PFSK-1 (cell line): ENCODE measurements around the gene ZNF827.

Experiments
- FOXP2 ChIP-seq: optimal IDR thresholded peaks from 2 replicates; pipeline ENCODE3; 2011; ENCODE audit warnings: borderline replicate concordance, control low read depth, inconsistent platforms; ENCODE audit not compliant: insufficient read depth; ENCODE audit errors: extremely low read length, extremely low read depth
- POLR2AphosphoS5 ChIP-seq: IDR thresholded peaks from 2 replicates; pipeline ENCODE4 v1.6.1; 2012; ENCODE audit warnings: low read depth, mild to moderate bottlenecking, control low read depth, low read length, moderate library complexity
- REST ChIP-seq, 2 experiments: IDR thresholded peaks; 2 replicates each; pipeline versions ENCODE4 v1.6.1 to v1.8.0; 2011 to 2012; ENCODE audit warnings: low read depth in 2 of 2, low read length in 2 of 2, control low read depth in 1 of 2, inconsistent platforms in 1 of 2, mild to moderate bottlenecking in 1 of 2, moderate library complexity in 1 of 2; ENCODE audit not compliant: insufficient read depth in 1 of 2
- SIN3A ChIP-seq: IDR thresholded peaks from 2 replicates; pipeline ENCODE4 v1.6.1; 2012; ENCODE audit warnings: mild to moderate bottlenecking, low read length, moderate library complexity, borderline replicate concordance; ENCODE audit not compliant: insufficient read depth
- TAF1 ChIP-seq: IDR thresholded peaks from 2 replicates; pipeline ENCODE4 v1.6.1; 2012; ENCODE audit warnings: low read length, control low read depth, borderline replicate concordance; ENCODE audit not compliant: insufficient read depth

ZNF827 gene

GRCh38 chr4:145933134-145933533 lies 5.5 kb downstream of the ZNF827 start:
- no peak for TF ChIP-seq REST (IDR thresholded peaks at IDR 0.05; ENCODE audit: insufficient read depth in 1 of 2, low read depth in 2 of 2, low read length in 2 of 2)
- no peak for TF ChIP-seq FOXP2
- TF ChIP-seq SIN3A = no peak
- no peak for TF ChIP-seq POLR2AphosphoS5
- TF ChIP-seq TAF1 = no peak

GRCh38 chr4:145931403-145931802 lies 7.2 kb downstream of the ZNF827 start:
- TF ChIP-seq TAF1 = no peak
- no peak for TF ChIP-seq FOXP2
- TF ChIP-seq POLR2AphosphoS5 = no peak
- no peak for TF ChIP-seq REST (IDR thresholded peaks at IDR 0.05; ENCODE audit: insufficient read depth in 1 of 2, low read depth in 2 of 2, low read length in 2 of 2)
- TF ChIP-seq SIN3A = no peak

- TF ChIP-seq TAF1 (no peak), SIN3A (no peak), POLR2AphosphoS5 (no peak), FOXP2 (no peak), REST (IDR thresholded peaks at IDR 0.05; ENCODE audit: insufficient read depth in 1 of 2, low read depth in 2 of 2, low read length in 2 of 2) (no peak)
Observed at GRCh38 chr4:145930592-145930991, 8.0 kb downstream of the ZNF827 start.

- TF ChIP-seq TAF1 (no peak), FOXP2 (no peak), POLR2AphosphoS5 (no peak), REST (IDR thresholded peaks at IDR 0.05; ENCODE audit: insufficient read depth in 1 of 2, low read depth in 2 of 2, low read length in 2 of 2) (no peak), SIN3A (no peak)
Observed at GRCh38 chr4:145929415-145930178, 9.0 kb downstream of the ZNF827 start.

- TF ChIP-seq TAF1 = no peak
- no peak for TF ChIP-seq SIN3A
- no peak for TF ChIP-seq FOXP2
- no peak for TF ChIP-seq POLR2AphosphoS5
- TF ChIP-seq REST (IDR thresholded peaks at IDR 0.05; ENCODE audit: insufficient read depth in 1 of 2, low read depth in 2 of 2, low read length in 2 of 2) = no peak
Observed at GRCh38 chr4:145928748-145929147, 9.9 kb downstream of the ZNF827 start.
